Measurements from ENCODE around the gene USP25.

USP25 gene

GRCh38 chr21:15729674-15730483, at the start of gene USP25:
Gene USP25 (plus strand): TSS chr21:15729982. CDS start chr21:15730394, 412 bp downstream.
- DNase-seq = peak; percentile 92

GRCh38 chr21:15682186-15682895, 47.4 kb upstream of the USP25 start:
- peak; percentile 6 for DNase-seq

- no peak for DNase-seq
Observed at GRCh38 chr21:15682977-15683376, 46.8 kb upstream of the USP25 start.

- no peak for DNase-seq
Observed at GRCh38 chr21:15686506-15686905, 43.3 kb upstream of the USP25 start.

- DNase-seq = no peak
Observed at GRCh38 chr21:15687208-15687607, 42.6 kb upstream of the USP25 start.

GRCh38 chr21:15688016-15688415, 41.8 kb upstream of the USP25 start:
- no peak for DNase-seq

- DNase-seq = peak; percentile 23
Observed at GRCh38 chr21:15688809-15689208, 41.0 kb upstream of the USP25 start.

- no peak for DNase-seq
Observed at GRCh38 chr21:15692711-15693110, 37.1 kb upstream of the USP25 start.

- no peak for DNase-seq
Observed at GRCh38 chr21:15695241-15695640, 34.5 kb upstream of the USP25 start.

GRCh38 chr21:15701830-15702229, 28.0 kb upstream of the USP25 start:
- DNase-seq = no peak

GRCh38 chr21:15703932-15704331, 25.9 kb upstream of the USP25 start:
- no peak for DNase-seq

GRCh38 chr21:15706696-15707095, 23.1 kb upstream of the USP25 start:
- no peak for DNase-seq

- no peak for DNase-seq
Observed at GRCh38 chr21:15713412-15713811, 16.4 kb upstream of the USP25 start.

GRCh38 chr21:15718711-15719110, 11.1 kb upstream of the USP25 start:
- no peak for DNase-seq

GRCh38 chr21:15719976-15720375, 9.8 kb upstream of the USP25 start:
- no peak for DNase-seq

GRCh38 chr21:15722591-15723324, 7.0 kb upstream of the USP25 start:
- no peak for DNase-seq

- no peak for DNase-seq
Observed at GRCh38 chr21:15725949-15726348, 3.8 kb upstream of the USP25 start.

- no peak for DNase-seq
Observed at GRCh38 chr21:15728046-15728445, 1.7 kb upstream of the USP25 start.

GRCh38 chr21:15729346-15729673, 472 bp upstream of the USP25 start:
- DNase-seq = no peak

- DNase-seq = no peak
Observed at GRCh38 chr21:15730484-15731242, 881 bp downstream of the USP25 start.

- DNase-seq = peak; percentile 48
Observed at GRCh38 chr21:15731243-15731613, 1.4 kb downstream of the USP25 start.

GRCh38 chr21:15732290-15732995, 2.7 kb downstream of the USP25 start:
- peak; percentile 72 for DNase-seq

GRCh38 chr21:15732996-15733329, 3.2 kb downstream of the USP25 start:
- DNase-seq = no peak

Data from CD4-positive, alpha-beta T cell treated with Interleukin-12 subunit alpha and Interleukin-12 subunit beta, for 1 hour (primary cell).